Mesodermal cell (in vitro differentiated cells): ENCODE results near the gene KCNT1.

ENCODE experiments used
- H3K27ac ChIP-seq: 2 replicates; pipeline ENCODE4 v1.7.0; 2013; ENCODE audit warnings: mild to moderate bottlenecking, low read depth, low read length, moderate library complexity; ENCODE audit not compliant: severe bottlenecking
- H3K36me3 ChIP-seq: 2 replicates; pipeline ENCODE4 v1.7.1; 2013; ENCODE audit warnings: mild to moderate bottlenecking, low read length, moderate library complexity; ENCODE audit not compliant: control insufficient read depth, insufficient read depth
- H3K4me1 ChIP-seq: one replicate; pipeline ENCODE4 v1.7.1; 2013; ENCODE audit warnings: mild to moderate bottlenecking, low read length; ENCODE audit not compliant: insufficient read depth, control insufficient read depth, poor library complexity, severe bottlenecking
- H3K4me3 ChIP-seq: 2 replicates; pipeline ENCODE4 v1.7.0; 2013; ENCODE audit warnings: low read length, control low read depth, mild to moderate bottlenecking; ENCODE audit not compliant: insufficient read depth, poor library complexity, severe bottlenecking; ENCODE audit errors: extremely low read depth
- H3K9me3 ChIP-seq: 2 replicates; pipeline ENCODE4 v1.7.1; 2013; ENCODE audit warnings: mild to moderate bottlenecking, low read length, moderate library complexity; ENCODE audit not compliant: control insufficient read depth
- WGBS, 2 experiments: methylation state at CpG; one replicate each; pipeline ENCODE4 v1.1.5; 2013; ENCODE audit warnings: missing lambda C conversion rate in 2 of 2; ENCODE audit not compliant: insufficient coverage in 2 of 2; 5-methylcytosine and 5-hydroxymethylcytosine counted together

KCNT1 gene

DNA sequence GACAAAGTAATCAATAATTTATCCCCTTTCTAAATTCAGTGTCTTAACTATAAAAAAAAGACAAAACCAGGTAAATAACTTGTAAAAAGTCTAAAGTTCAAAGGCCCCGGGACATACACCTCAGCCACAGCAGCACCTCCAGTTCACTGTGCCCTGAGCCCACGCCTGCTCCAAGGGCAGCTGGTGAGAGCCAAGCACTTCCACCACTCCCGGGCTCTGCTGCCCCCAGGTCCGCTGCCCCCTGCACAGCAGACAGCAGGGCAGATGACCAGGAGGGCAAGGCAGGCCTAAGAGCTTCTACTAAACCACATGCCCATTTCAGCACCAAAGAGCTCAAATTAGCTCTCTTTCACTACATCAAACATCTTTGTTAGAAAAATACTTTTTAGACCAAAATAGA is 113.4 kb downstream of the KCNT1 start:
- peaks cover 96% of the 10 kb centered on the region for H3K36me3 ChIP-seq
- H3K4me1 ChIP-seq = no peaks in the 10 kb centered on the region
- no peak overlapping the region for H3K27ac ChIP-seq
- H3K9me3 ChIP-seq = no peaks in the 10 kb centered on the region
- WGBS, 2 experiments = 100% methylated on average over 4 of the region's 4 CpGs
- H3K4me3 ChIP-seq = no peak overlapping the region

- no peaks in the 10 kb centered on the region for H3K9me3 ChIP-seq
- H3K4me1 ChIP-seq = no peaks in the 10 kb centered on the region
- H3K36me3 ChIP-seq = peaks cover 96% of the 10 kb centered on the region
- H3K4me3 ChIP-seq = no peak overlapping the region
- 91 to 95% methylated on average over 23 of the region's 28 CpGs for WGBS, 2 experiments
- H3K27ac ChIP-seq = no peak overlapping the region
Observed at GRCh38 chr9:135815830-135816650, 114.1 kb downstream of the KCNT1 start.

DNA sequence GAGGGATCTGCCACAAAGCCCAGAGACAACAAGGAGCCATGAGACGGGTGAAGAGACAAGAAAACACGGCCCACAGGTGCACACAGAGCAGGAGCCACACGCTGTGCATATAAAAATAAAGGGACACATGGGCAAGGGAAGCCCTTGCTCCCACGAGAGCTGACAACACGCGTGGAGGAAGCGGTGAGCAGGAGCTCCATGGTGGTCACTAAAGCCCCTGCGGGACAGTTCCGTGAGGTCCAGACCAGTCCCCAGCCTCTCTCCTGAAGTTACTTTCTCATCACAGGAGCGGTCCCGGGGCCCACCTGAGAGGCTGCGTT is 114.6 kb downstream of the KCNT1 start:
- Histone ChIP-seq H3K36me3 (peaks cover 96% of the 10 kb centered on the region), H3K9me3 (no peaks in the 10 kb centered on the region), H3K27ac (no peak overlapping the region), H3K4me1 (no peaks in the 10 kb centered on the region), H3K4me3 (no peak overlapping the region)
- WGBS, 2 experiments = 97 to 100% methylated on average over 12 of the region's 12 CpGs

DNA sequence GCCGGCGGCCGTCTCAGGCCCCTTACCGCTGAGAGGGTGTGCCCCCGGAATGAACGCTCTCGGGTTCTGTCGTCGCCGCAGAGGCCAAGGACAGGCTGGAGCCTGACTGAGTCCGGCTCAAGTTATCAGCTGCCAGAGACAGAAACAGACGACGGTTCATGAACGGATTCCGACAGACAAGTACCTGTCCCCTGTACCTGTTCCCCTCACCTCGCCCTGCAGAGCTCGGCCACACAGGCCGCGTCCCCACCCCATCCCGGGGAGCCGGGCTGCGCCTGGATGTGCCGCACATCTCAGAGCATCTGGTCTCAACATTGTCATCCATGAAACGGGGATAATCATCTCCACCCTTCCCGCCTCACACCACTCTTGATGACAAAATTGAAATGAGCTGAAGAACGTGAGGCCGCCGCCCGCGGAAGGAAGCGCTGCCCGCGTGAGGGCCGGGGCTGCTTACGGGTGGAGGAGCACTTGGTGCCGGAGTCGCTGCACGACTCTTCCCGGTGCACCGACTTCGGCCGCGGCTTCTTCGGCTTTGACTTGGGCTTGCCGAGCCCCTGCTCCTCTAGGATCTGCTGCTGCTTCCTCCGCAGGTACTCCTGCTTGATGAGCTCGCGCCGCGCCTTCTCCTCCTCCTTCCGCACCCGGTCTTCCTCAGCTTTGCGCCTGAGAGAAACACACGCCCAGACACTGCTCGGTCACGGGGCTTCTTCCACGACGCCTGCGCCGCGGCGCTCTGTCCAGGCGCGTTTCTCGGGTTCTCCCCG is 116.1 kb downstream of the KCNT1 start:
- no peaks in the 10 kb centered on the region for H3K9me3 ChIP-seq
- H3K4me3 ChIP-seq = no peak overlapping the region
- peaks cover 96% of the 10 kb centered on the region for H3K36me3 ChIP-seq
- no peaks in the 10 kb centered on the region for H3K4me1 ChIP-seq
- no peak overlapping the region for H3K27ac ChIP-seq
- WGBS, 2 experiments = 97% methylated on average over 56 to 66 of the region's 66 CpGs

DNA sequence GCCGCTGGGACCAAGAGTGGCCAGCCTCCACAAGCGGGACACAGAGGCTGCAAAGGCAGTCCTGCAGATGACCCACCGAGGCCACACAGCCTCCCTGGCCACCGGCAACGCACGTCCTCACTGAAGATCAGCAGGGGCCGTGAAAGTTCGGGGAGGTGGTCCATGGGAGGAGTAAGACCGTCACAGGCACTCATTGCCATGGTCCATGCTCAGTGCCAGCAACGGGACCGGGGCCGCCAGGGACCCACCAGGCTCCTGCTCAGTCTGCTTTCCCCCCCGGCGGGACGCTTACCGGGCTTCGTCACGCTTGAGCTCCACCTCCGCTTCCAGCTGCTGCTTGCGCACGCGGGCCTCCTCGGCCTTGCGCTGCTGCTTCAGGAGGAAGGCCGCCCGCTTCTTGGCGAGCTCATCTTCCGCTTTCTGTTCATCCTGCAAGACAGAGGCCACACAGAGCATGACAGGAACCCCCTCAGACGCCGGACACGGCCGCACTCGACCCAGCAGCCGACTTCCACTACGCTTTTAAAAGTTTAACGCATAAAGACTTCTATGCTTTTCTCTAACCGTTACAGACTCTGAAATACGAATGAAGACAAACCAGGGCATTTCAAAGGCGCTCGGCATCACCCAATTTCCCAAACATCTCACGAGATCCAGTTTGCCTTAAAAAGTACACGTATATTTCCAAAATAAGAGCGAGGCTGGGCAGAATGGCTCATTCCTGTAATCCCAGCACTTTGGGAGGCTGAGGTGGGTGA is 116.9 kb downstream of the KCNT1 start:
- Histone ChIP-seq H3K27ac (no peak overlapping the region), H3K9me3 (no peaks in the 10 kb centered on the region), H3K4me3 (no peak overlapping the region), H3K36me3 (peaks cover 96% of the 10 kb centered on the region), H3K4me1 (no peaks in the 10 kb centered on the region)
- 96% methylated on average over 43 of the region's 43 CpGs for WGBS, 2 experiments

- Histone ChIP-seq H3K4me3 (no peak overlapping the region), H3K27ac (no peak overlapping the region), H3K4me1 (no peaks in the 10 kb centered on the region), H3K9me3 (no peaks in the 10 kb centered on the region), H3K36me3 (peaks cover 96% of the 10 kb centered on the region)
- WGBS, 2 experiments = 88 to 91% methylated on average over 11 to 13 of the region's 13 CpGs
Observed at GRCh38 chr9:135819905-135820304, 117.9 kb downstream of the KCNT1 start.

DNA sequence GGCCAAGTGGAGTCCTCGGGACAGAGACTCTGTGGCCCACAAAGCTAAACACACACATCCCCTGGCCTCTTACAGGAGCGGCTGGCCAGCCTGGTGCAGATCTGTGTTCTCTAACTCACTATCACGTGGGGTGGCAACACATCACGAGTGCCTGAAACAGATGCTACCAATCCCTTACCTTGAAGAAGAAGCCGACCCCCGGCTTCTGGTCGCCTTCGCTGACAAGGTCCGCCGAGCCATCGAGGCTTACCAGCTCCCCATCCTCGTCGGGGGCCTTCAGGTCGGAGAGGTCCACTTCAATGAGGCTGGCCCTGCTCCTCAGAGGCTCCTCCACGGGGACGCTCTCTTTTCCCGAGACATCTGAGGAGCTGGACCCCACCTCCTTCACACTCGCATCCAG is 118.7 kb downstream of the KCNT1 start:
- Histone ChIP-seq H3K4me3 (no peak overlapping the region), H3K4me1 (no peaks in the 10 kb centered on the region), H3K27ac (no peak overlapping the region), H3K36me3 (peaks cover 94% of the 10 kb centered on the region), H3K9me3 (no peaks in the 10 kb centered on the region)
- WGBS, 2 experiments = 97 to 98% methylated on average over 16 to 17 of the region's 18 CpGs

GRCh38 chr9:135821116-135821515 is 119.1 kb downstream of the KCNT1 start:
- peaks cover 92% of the 10 kb centered on the region for H3K36me3 ChIP-seq
- H3K9me3 ChIP-seq = no peaks in the 10 kb centered on the region
- H3K4me3 ChIP-seq = no peak overlapping the region
- H3K27ac ChIP-seq = no peak overlapping the region
- no peaks in the 10 kb centered on the region for H3K4me1 ChIP-seq
- 97 to 98% methylated on average over 17 to 20 of the region's 20 CpGs for WGBS, 2 experiments

- no peaks in the 10 kb centered on the region for H3K4me1 ChIP-seq
- WGBS, 2 experiments = 96 to 97% methylated on average over 24 to 27 of the region's 27 CpGs
- no peaks in the 10 kb centered on the region for H3K9me3 ChIP-seq
- peaks cover 91% of the 10 kb centered on the region for H3K36me3 ChIP-seq
- no peak overlapping the region for H3K4me3 ChIP-seq
- no peak overlapping the region for H3K27ac ChIP-seq
Observed at GRCh38 chr9:135821733-135822373, 119.9 kb downstream of the KCNT1 start.

DNA sequence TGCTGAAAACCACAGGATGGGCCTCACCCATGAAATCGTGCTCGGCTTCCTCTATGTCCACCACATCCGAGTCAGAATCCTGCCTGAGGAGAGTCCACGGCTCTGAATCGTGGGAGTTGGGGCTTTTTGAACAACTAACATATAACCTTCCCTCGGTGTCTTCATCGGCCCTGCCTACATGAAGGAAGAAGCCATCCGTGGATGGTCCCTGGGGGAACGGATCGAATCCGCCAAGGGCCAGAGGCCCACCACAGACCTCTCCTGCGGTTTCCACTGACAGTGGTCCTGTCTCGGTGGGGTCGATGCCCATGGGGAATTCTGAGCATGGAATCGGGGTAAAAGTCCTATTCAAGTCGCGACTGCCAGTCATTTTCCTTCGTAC is 120.4 kb downstream of the KCNT1 start:
- H3K27ac ChIP-seq = no peak overlapping the region
- peaks cover 91% of the 10 kb centered on the region for H3K36me3 ChIP-seq
- no peaks in the 10 kb centered on the region for H3K4me1 ChIP-seq
- WGBS, 2 experiments = 97 to 98% methylated on average over 16 to 18 of the region's 18 CpGs
- no peaks in the 10 kb centered on the region for H3K9me3 ChIP-seq
- H3K4me3 ChIP-seq = no peak overlapping the region
